ENCODE data around the gene KCND3.

The KCND3 gene

GRCh38 chr1:111878091-111878490 lies 111.4 kb downstream of the KCND3 start:
- no peak for DNase-seq

GRCh38 chr1:111876631-111877030 lies 112.8 kb downstream of the KCND3 start:
- DNase-seq = no peak

DNA sequence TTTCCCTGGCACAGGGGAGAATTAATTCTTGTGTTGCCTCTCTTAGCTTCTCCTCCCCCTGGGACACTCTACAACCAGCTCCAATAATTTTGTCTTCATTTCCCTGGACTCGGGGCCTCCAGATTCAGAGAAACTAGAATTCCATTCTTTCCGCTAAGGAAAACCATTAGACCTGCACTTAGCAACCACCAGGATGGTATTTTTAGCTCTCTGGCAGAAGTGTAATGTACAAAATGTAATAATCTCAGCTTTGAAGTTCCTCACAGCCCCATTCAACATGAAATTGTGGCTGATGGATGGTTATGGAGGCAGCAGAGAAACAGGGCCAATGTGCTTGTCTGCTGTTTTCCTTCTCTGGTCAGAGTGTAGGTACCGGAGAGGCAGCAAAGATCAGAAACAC lies 113.8 kb downstream of the KCND3 start:
- no peak for DNase-seq

DNA sequence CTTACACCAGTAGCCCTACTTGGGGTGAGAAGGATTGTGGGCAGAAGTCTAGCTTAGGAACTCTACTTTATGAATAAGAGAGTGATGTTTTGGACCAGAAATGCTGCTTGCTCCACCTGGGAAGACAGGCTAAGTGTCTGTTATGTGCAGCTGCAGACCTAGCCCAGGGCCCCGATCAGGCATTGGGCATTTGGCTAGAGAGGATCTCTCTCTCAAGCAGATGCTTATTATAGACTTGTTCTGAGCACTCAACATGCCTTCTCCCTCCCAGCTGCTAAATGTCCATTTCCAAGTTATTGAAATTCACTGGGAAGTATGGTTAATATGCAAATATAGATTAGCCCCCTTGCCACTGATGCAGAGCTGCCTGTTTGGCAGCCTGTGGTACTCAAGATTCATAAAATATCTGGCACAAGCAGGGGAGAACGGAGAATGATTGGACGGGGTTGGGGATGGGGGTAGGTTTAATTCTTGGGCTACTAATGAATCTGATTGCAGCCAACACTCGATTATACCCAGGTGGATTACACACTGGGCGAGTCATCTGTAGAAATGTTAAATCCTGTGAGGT lies 115.9 kb downstream of the KCND3 start:
- no peak for DNase-seq

DNA sequence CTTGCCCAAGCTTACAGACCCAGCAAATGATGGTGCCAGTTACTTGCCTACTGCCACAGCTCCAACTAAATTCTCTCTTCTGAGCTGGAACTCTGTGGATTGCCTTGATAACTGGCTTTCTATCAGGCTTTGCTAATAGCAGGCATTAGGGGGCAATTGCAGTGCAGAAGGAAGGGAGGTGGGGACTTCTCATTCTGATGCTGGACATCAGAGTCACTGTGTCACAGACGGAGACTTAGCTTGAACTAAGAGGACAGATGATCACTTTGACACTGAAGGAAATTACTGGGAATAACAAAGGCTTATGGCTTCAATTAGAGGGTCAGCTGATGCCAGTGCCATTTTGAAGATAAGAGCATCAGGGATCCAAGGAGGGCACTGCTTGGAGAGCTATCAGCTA lies 119.3 kb downstream of the KCND3 start:
- DNase-seq = no peak

DNA sequence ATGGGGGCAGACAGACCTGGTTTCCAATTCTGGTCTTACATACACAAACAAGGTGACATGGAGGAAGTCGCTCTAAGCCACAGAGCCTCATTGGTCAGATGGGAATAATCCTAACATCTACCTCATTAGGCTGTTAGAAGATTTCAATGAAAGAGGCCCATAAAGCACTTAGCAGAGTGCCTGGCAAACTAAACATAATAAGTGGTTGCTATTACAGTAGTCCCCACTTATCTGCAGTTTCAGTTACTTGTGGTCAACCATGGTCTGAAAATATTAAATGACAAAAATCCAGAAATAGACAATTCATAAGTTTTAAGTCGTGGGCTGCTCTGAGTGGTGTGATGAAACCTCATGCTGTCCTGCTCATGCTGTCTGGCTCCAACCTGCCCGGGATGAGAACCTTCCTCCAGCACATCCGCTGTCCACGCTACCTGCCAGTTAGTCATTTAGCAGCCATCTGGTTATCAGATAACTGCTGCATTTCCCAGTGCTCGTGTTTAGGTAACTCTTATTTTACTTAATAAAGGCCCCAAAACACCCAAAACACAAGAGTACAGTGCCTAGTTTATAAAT lies 121.5 kb downstream of the KCND3 start:
- no peak for DNase-seq

DNA sequence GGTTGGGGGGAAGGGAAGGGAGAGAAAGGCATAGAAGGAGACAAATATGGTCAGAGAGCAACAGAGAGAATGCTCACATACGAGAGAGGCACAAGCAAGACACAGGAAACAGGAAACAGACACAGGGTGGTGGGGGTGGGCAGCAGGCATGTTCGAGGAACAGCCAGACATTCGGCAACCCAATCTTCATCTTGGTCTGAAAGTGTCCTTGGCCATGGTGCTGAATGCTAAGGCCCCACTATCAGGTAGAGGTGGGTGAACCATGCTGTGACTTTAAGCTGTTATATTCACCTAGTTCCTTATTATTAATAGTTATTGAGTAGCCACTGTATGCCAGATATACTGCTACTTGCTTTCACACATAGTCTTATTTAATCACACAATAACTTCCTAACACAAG lies 124.6 kb downstream of the KCND3 start:
- DNase-seq = no peak

GRCh38 chr1:111863401-111863800 lies 126.1 kb downstream of the KCND3 start:
- DNase-seq = no peak

- DNase-seq = no peak
Observed at GRCh38 chr1:111862599-111862998, 126.9 kb downstream of the KCND3 start.

DNA sequence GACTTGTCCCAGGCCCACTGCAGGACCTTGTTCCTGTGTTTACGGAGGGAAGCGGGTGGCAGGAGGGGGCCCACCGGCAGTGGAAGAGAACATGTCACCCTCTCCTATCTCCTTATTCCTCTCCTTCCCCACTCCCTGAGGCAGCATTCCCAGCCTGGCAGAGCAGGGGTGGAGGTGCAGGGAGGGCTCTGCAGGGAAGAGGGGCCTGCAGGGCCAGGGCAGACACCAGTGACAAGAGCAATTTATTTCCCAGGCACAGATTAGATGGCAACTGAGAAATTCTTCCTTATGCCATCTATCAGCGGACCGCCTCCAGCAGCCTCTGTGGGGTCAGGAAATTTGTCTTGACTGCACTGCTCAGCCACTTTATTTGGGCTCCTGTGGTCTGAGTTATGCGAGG lies 127.9 kb downstream of the KCND3 start:
- no peak for DNase-seq

- no peak for DNase-seq
Observed at GRCh38 chr1:111857194-111857651, 132.2 kb downstream of the KCND3 start.

DNA sequence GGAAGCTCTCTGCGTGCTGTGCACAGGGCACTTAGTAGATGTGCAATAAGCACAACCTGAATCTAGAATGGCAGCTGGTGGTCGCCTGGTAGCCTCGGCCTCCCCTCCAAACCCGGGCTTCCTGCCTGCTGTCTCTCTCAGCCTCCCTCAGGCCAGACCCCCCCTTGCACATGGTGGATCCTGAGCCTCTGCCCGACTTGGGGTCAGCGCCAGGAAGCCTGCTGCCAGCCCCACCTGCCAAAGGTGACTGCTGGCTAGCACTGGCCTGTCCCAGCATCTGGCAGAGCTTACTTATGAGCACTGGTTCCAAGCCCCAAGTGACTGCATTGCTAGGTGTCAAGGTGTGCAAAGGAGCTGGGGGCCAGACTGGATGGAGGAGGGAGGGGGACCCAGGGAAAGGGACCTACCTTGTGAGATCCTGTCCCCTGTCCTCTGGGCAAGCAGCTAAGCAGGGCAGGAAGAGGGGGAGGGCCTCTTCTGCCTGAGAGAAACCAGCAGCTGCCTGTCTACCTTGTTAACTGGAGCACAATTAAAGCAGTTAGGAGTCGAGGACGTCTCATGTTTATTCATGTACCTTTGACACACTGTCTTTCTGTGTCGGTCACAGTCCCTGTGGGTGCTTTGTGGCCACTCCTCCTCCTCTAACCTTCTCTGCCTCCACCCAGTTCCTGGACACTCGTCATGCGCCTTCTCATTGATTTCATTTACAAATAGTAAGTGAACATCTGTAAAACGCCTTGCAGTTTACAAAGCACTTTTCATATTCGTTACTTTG lies 132.9 kb downstream of the KCND3 start:
- DNase-seq = no peak

- no peak for DNase-seq
Observed at GRCh38 chr1:111855260-111855659, 134.2 kb downstream of the KCND3 start.

GRCh38 chr1:111852261-111852721 lies 137.2 kb downstream of the KCND3 start:
- DNase-seq = no peak

GRCh38 chr1:111851552-111851951 lies 137.9 kb downstream of the KCND3 start:
- DNase-seq = no peak

DNA sequence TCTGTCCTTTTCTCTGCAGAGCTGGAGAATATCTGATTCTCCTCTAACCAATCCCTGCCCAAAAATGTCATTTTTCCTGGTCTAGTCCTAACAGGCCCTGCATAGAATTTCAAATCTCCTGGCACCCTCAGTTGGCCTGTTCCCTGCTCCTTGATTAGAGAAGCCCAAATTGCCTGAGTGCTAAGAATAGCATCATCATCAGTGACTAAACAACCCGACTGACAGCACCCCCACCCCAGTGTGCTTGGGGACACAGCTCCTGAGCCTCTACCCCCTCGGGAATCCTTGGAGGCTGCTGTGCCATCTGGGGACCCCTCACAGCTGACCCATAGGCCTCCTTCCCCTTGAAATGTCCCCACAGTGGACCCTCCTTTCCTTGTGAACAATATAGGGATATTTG lies 139.4 kb downstream of the KCND3 start:
- DNase-seq = no peak

DNA sequence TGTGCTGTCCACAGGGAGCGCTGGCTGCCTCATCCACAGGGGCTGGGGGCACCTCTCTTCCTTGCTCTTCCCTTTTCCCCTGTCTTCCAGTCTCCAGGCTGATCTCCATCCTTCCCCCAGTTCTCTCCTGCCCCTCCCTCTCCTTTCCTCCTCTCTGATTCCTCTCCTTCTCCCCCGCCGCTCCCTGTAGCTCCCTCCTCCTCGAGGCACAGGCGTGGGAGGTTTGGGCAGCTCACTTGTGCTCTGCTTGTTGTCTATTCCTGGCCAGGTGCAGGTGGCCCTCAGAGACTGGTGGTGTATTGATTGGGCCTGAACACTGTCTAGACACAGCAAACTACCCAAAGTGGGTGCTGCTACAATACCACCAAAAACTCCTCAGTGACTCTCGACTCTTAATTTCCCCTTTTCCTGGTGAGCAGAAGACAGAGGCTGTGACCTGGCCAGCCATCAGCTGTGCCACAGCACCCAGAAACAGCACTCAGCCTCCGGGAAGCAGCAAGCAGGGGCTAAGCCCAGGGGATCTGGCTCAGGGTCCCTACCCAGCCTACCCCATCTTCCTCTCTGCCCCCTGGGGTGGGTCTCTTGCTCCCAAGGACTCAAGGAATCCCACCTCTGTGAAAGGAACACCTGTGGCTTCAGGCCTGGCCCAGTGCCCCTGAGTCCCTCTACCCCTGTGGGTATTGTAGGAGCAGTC lies 140.5 kb downstream of the KCND3 start:
- DNase-seq = no peak

DNA sequence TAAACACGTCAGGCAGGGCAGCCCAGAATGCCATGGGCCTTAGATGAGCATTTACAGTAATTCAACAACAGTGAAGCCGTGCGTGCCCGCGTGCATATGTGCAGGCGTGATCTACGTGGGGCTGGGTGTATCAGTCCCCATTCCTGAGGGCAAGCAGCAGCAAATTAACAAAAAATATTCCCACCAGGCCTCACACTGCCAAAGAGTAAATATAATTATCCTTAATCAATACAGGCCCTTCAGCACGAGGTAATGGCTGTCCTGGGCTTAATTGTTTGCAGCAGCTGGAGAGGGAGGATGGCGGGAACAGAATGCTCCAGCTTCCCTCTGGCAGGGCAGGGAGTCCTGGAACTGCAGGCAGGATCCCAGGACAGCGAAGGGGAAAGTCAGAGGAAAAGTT lies 142.0 kb downstream of the KCND3 start:
- no peak for DNase-seq

DNA sequence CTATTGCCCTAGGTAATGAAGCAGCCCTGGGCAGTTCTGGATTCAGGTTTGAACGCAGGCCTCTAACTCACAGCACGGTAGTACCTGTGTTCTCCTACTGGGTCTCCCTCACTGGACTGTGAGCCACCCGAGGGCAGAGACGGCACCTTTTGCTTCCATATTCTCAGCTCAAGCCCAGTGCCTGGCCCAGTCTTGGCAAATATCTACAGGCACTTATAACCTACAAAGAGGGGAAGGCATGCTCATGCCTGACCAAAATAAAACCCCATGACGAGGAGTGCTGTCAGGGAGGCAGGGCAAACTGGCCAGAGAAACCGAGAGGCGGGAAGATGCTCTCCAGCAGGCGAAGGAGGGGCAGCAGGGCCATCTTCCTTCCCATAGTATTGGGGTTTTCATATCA lies 142.6 kb downstream of the KCND3 start:
- DNase-seq = no peak

GRCh38 chr1:111843177-111843576 lies 146.3 kb downstream of the KCND3 start:
- DNase-seq = no peak

GRCh38 chr1:111842411-111842810 lies 147.1 kb downstream of the KCND3 start:
- DNase-seq = no peak

DNA sequence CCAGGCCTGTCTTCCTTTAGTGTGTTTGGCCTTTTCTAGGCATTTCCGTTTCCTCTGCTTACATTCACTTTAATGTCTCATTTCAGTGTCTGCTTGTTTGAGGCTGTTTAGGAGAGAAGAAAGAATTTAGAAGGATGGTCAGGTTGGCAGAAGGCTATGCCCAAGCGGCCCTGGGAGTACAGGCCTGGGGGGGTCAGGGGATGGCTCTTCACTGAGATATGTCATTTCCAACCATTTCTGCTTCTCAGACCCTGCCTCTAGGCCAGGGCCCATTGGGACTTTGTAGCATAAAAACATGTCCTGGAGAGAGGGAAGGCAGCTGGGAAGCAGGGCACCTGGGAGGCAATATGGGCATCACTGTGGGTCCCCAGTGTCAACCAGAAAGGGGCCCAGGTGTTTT lies 147.7 kb downstream of the KCND3 start:
- DNase-seq = no peak

- no peak for DNase-seq
Observed at GRCh38 chr1:111841189-111841588, 148.3 kb downstream of the KCND3 start.

DNA sequence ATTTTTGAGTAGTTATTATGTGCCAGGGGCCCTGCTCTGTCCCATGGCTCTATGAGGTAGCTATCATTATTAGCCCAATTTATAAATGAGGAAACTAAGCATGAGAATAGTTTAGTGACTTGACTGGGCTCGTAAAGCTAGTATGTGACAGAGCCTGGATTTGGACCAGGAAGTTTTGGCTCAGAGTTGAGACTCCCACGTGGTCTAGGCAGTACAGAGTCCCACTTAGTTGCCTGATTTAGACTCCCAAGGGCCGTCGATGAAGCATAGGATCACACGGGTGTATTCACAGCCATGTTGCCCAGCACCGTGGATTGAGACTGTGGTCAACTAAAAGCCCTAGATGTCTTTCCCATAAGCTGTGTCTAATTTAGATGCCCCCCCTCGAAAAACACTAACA lies 152.1 kb downstream of the KCND3 start:
- no peak for DNase-seq
